WTC11 (cell line): Measurements from ENCODE around the gene KXD1. TPM values are rescaled to one million over a fixed set of nuclear protein-coding genes. Genes with fewer than 3 reads are reported as not detected.

Source experiments
- ATAC-seq: fragments of 200-7000 bp; cut with Tn5 transposase; 2 replicates; pipeline ENCODE4 v1.10.0; 2021; ENCODE audit warnings: mild to moderate bottlenecking, moderate library complexity
- CTCF ChIA-PET: fragments of 300-600 bp; sonication (Branson Sonifier 250); formaldehyde crosslinking; loops from one replicate; lab custom pipeline; 2021; ENCODE audit warnings: antibody characterized with exemption; lab: Charles Lee
- POLR2A ChIA-PET: fragments of 350-600 bp; sonication (Branson Sonifier 250); formaldehyde crosslinking; loops from one replicate; lab custom pipeline; 2021; ENCODE audit warnings: antibody characterized with exemption; lab: Charles Lee
- DNase-seq: peaks from one replicate; pipeline ENCODE4 v3.0.0; 2021; ENCODE audit warnings: low spot score
- H3K27ac Mint-ChIP-seq: 2 replicates; pipeline ENCODE4 v1.8.0; 2021; ENCODE audit warnings: mixed read lengths
- H3K27me3 Mint-ChIP-seq: 2 replicates; pipeline ENCODE4 v1.8.0; 2021; ENCODE audit warnings: low read depth, mild to moderate bottlenecking, moderate library complexity, mixed read lengths
- H3K36me3 Mint-ChIP-seq: 2 replicates; pipeline ENCODE4 v1.8.0; 2021; ENCODE audit warnings: mixed read lengths
- H3K4me1 Mint-ChIP-seq: 2 replicates; pipeline ENCODE4 v1.8.0; 2022; ENCODE audit warnings: mixed read lengths
- H3K4me3 Mint-ChIP-seq: 2 replicates; pipeline ENCODE4 v1.8.0; 2021; ENCODE audit warnings: mild to moderate bottlenecking, moderate library complexity, mixed read lengths
- H3K9me3 Mint-ChIP-seq: 2 replicates; pipeline ENCODE4 v1.8.0; 2021; ENCODE audit warnings: mixed read lengths
- CBFB ChIP-seq: sonication (generic); formaldehyde crosslinking; IDR thresholded peaks from 2 replicates; pipeline ENCODE4 v1.8.1; 2022; ENCODE audit warnings: mild to moderate bottlenecking, low read depth, missing genetic modification reagents
- ESRRA ChIP-seq: sonication (generic); formaldehyde crosslinking; IDR thresholded peaks from 2 replicates; pipeline ENCODE4 v1.8.1; 2022; ENCODE audit warnings: mild to moderate bottlenecking, missing genetic modification reagents, borderline replicate concordance
- GABPB1 ChIP-seq: sonication (generic); formaldehyde crosslinking; IDR thresholded peaks from 2 replicates; pipeline ENCODE4 v1.8.1; 2023; ENCODE audit warnings: mild to moderate bottlenecking, missing genetic modification reagents
- JAZF1 ChIP-seq: fragments of 250-450 bp; sonication (Bioruptor Pico); IDR thresholded peaks from 2 replicates; pipeline ENCODE4 v1.9.0; 2021; ENCODE audit warnings: moderate library complexity, mild to moderate bottlenecking, inconsistent platforms
- JUN ChIP-seq: sonication (generic); formaldehyde crosslinking; IDR thresholded peaks from 2 replicates; pipeline ENCODE4 v1.8.0; 2023; ENCODE audit warnings: mild to moderate bottlenecking, missing genetic modification reagents
- MXD4 ChIP-seq: fragments of 250-450 bp; sonication (Bioruptor Pico); IDR thresholded peaks from 2 replicates; pipeline ENCODE4 v1.8.0; 2021; ENCODE audit warnings: mild to moderate bottlenecking, moderate library complexity, borderline replicate concordance
- NFE2L1 ChIP-seq: sonication (generic); formaldehyde crosslinking; IDR thresholded peaks from 2 replicates; pipeline ENCODE4 v1.8.1; 2023; ENCODE audit warnings: missing genetic modification reagents
- PRRX2 ChIP-seq: fragments of 250-450 bp; sonication (Bioruptor Pico); IDR thresholded peaks from 2 replicates; pipeline ENCODE4 v1.8.0; 2021; ENCODE audit warnings: mild to moderate bottlenecking
- RELA ChIP-seq: sonication (generic); formaldehyde crosslinking; IDR thresholded peaks from 2 replicates; pipeline ENCODE4 v1.8.1; 2022; ENCODE audit warnings: missing genetic modification reagents, mild to moderate bottlenecking, borderline replicate concordance
- TP53 ChIP-seq: sonication (generic); formaldehyde crosslinking; IDR thresholded peaks from 2 replicates; pipeline ENCODE4 v1.8.1; 2023; ENCODE audit warnings: mild to moderate bottlenecking, missing genetic modification reagents
- total RNA-seq: library from RNA; stranded (reverse); gene quantifications from 3 replicates; pipeline ENCODE4 v1.2.3, GENCODE V29; 2021
- TF ChIP-seq, protein P1 (sequence below): sonication (generic); formaldehyde crosslinking; IDR thresholded peaks from 2 replicates; pipeline ENCODE4 v1.8.0; 2023; ENCODE audit warnings: missing genetic modification reagents, mild to moderate bottlenecking, borderline replicate concordance
- TF ChIP-seq, protein P2 (sequence below): sonication (generic); formaldehyde crosslinking; IDR thresholded peaks from 2 replicates; pipeline ENCODE4 v1.8.1; 2022; ENCODE audit warnings: low read depth, mild to moderate bottlenecking, moderate library complexity, missing genetic modification reagents, borderline replicate concordance
- TF ChIP-seq, protein P3 (sequence below): sonication (generic); formaldehyde crosslinking; IDR thresholded peaks from 2 replicates; pipeline ENCODE4 v1.8.1; 2023; ENCODE audit warnings: mild to moderate bottlenecking, missing genetic modification reagents
- TF ChIP-seq, protein P4 (sequence below): sonication (generic); formaldehyde crosslinking; IDR thresholded peaks from 2 replicates; pipeline ENCODE4 v1.8.1; 2022; ENCODE audit warnings: mild to moderate bottlenecking, moderate library complexity, missing genetic modification reagents
- TF ChIP-seq, protein P5 (sequence below): sonication (generic); formaldehyde crosslinking; IDR thresholded peaks from 2 replicates; pipeline ENCODE4 v1.8.0; 2023; ENCODE audit warnings: mild to moderate bottlenecking, missing genetic modification reagents
- TF ChIP-seq, protein P6 (sequence below): sonication (generic); formaldehyde crosslinking; IDR thresholded peaks from 2 replicates; pipeline ENCODE4 v1.8.0; 2023; ENCODE audit warnings: missing genetic modification reagents
- TF ChIP-seq, protein P7 (sequence below): fragments of 250-450 bp; sonication (Bioruptor Pico); IDR thresholded peaks from 2 replicates; pipeline ENCODE4 v1.8.0; 2021; ENCODE audit warnings: mild to moderate bottlenecking
- TF ChIP-seq, protein P8 (sequence below): sonication (generic); formaldehyde crosslinking; conservative IDR thresholded peaks from 2 replicates; pipeline ENCODE4 v1.8.1; 2022; ENCODE audit warnings: mild to moderate bottlenecking, missing genetic modification reagents
- TF ChIP-seq, protein P9 (sequence below): sonication (generic); formaldehyde crosslinking; IDR thresholded peaks from 2 replicates; pipeline ENCODE4 v1.8.1; 2023; ENCODE audit warnings: mild to moderate bottlenecking, missing genetic modification reagents, moderate library complexity

KXD1 gene
- total RNA-seq, 1 experiment from 2014 or later = 136 TPM

DNA sequence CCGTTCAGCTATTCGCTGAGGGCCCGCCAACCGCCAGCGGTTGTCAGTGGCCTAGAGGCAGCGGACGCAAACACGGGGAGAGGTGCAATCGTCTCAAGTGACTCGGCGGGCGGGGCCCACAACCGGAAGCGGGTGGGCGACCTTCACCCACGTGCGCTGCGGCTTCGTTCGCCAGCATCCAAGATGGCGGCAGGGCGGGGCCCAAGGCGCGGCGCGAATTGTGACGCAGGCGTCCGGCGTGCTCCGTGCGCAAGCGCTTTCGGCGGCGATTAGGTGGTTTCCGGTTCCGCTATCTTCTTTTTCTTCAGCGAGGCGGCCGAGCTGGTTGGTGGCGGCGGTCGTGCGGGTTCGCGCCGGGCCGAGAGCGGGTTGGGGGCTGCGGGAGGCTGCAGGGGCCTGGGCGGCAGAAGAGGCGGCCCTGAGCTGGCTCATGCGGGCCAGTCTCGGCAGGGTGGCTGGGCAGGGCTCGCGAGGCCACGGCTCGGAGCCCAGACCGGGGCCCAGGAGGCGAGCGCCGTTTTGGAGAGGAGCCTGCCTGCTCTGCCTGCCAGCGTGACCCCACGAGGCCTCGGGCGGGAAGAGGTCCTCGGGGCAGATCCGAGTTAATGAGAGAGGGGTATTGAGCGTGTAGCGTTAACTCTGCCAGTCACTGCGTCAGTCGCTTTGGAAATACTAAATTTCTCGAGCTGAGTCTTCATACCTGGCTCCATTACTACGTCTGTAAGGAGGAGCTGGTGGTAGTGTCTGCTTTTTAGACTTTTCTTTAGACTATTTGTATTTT, 14.1 kb downstream of the KXD1 start, which contains the start of gene UBA52 (continued):
- TF ChIP-seq, protein P1, sequence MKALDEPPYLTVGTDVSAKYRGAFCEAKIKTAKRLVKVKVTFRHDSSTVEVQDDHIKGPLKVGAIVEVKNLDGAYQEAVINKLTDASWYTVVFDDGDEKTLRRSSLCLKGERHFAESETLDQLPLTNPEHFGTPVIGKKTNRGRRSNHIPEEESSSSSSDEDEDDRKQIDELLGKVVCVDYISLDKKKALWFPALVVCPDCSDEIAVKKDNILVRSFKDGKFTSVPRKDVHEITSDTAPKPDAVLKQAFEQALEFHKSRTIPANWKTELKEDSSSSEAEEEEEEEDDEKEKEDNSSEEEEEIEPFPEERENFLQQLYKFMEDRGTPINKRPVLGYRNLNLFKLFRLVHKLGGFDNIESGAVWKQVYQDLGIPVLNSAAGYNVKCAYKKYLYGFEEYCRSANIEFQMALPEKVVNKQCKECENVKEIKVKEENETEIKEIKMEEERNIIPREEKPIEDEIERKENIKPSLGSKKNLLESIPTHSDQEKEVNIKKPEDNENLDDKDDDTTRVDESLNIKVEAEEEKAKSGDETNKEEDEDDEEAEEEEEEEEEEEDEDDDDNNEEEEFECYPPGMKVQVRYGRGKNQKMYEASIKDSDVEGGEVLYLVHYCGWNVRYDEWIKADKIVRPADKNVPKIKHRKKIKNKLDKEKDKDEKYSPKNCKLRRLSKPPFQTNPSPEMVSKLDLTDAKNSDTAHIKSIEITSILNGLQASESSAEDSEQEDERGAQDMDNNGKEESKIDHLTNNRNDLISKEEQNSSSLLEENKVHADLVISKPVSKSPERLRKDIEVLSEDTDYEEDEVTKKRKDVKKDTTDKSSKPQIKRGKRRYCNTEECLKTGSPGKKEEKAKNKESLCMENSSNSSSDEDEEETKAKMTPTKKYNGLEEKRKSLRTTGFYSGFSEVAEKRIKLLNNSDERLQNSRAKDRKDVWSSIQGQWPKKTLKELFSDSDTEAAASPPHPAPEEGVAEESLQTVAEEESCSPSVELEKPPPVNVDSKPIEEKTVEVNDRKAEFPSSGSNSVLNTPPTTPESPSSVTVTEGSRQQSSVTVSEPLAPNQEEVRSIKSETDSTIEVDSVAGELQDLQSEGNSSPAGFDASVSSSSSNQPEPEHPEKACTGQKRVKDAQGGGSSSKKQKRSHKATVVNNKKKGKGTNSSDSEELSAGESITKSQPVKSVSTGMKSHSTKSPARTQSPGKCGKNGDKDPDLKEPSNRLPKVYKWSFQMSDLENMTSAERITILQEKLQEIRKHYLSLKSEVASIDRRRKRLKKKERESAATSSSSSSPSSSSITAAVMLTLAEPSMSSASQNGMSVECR = peak; percentile 83; the same call in 1 of the 2 replicates
- TF ChIP-seq JUN (CRISPR knock-in tag) (0 out of 2 replicates have a peak, but pooled peaks have one; percentile 57), CBFB (CRISPR knock-in tag) (no peak; the same call in 1 of the 2 replicates), NFE2L1 (CRISPR knock-in tag) (no peak)

DNA sequence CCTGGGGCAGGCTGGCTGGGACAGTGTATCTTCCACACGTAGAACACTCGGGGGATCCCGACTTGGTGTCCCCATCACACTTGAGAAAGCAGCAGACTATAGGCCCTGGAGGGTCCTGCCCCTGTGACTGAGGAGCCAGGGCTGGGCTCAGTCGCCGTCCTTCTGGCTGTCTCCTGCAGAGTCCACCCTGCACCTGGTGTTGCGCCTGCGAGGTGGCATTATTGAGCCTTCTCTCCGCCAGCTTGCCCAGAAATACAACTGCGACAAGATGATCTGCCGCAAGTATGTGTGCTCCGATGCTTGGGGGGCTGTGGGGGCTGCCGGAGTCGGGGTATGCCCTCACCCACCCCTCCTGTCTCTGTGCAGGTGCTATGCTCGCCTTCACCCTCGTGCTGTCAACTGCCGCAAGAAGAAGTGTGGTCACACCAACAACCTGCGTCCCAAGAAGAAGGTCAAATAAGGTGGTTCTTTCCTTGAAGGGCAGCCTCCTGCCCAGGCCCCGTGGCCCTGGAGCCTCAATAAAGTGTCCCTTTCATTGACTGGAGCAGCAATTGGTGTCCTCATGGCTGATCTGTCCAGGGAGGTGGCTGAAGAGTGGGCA, 17.1 kb downstream of the KXD1 start:
- Mint-ChIP-seq H3K4me1 (peaks cover 16% of the 10 kb centered on the region), H3K9me3 (no peaks in the 10 kb centered on the region), H3K27ac (no peak overlapping the region), H3K27me3 (no peaks in the 10 kb centered on the region), H3K36me3 (peaks cover 48% of the 10 kb centered on the region), H3K4me3 (peak overlapping the region; percentile 33; the same call in 1 of the 2 replicates)
- ATAC-seq = no peak
- ChIA-PET CTCF (no interaction called here), POLR2A (no interaction called here)
- TF ChIP-seq, protein P2, sequence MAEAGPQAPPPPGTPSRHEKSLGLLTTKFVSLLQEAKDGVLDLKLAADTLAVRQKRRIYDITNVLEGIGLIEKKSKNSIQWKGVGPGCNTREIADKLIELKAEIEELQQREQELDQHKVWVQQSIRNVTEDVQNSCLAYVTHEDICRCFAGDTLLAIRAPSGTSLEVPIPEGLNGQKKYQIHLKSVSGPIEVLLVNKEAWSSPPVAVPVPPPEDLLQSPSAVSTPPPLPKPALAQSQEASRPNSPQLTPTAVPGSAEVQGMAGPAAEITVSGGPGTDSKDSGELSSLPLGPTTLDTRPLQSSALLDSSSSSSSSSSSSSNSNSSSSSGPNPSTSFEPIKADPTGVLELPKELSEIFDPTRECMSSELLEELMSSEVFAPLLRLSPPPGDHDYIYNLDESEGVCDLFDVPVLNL (CRISPR knock-in tag) = no peak
- TF ChIP-seq PRRX2 (CRISPR knock-in tag) = no peak
- TF ChIP-seq, protein P3, sequence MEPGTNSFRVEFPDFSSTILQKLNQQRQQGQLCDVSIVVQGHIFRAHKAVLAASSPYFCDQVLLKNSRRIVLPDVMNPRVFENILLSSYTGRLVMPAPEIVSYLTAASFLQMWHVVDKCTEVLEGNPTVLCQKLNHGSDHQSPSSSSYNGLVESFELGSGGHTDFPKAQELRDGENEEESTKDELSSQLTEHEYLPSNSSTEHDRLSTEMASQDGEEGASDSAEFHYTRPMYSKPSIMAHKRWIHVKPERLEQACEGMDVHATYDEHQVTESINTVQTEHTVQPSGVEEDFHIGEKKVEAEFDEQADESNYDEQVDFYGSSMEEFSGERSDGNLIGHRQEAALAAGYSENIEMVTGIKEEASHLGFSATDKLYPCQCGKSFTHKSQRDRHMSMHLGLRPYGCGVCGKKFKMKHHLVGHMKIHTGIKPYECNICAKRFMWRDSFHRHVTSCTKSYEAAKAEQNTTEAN = no peak
- TF ChIP-seq, protein P4, sequence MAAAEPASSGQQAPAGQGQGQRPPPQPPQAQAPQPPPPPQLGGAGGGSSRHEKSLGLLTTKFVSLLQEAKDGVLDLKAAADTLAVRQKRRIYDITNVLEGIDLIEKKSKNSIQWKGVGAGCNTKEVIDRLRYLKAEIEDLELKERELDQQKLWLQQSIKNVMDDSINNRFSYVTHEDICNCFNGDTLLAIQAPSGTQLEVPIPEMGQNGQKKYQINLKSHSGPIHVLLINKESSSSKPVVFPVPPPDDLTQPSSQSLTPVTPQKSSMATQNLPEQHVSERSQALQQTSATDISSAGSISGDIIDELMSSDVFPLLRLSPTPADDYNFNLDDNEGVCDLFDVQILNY (CRISPR knock-in tag) = no peak
- TF ChIP-seq JAZF1 (CRISPR knock-in tag) = no peak
- TF ChIP-seq, protein P5, sequence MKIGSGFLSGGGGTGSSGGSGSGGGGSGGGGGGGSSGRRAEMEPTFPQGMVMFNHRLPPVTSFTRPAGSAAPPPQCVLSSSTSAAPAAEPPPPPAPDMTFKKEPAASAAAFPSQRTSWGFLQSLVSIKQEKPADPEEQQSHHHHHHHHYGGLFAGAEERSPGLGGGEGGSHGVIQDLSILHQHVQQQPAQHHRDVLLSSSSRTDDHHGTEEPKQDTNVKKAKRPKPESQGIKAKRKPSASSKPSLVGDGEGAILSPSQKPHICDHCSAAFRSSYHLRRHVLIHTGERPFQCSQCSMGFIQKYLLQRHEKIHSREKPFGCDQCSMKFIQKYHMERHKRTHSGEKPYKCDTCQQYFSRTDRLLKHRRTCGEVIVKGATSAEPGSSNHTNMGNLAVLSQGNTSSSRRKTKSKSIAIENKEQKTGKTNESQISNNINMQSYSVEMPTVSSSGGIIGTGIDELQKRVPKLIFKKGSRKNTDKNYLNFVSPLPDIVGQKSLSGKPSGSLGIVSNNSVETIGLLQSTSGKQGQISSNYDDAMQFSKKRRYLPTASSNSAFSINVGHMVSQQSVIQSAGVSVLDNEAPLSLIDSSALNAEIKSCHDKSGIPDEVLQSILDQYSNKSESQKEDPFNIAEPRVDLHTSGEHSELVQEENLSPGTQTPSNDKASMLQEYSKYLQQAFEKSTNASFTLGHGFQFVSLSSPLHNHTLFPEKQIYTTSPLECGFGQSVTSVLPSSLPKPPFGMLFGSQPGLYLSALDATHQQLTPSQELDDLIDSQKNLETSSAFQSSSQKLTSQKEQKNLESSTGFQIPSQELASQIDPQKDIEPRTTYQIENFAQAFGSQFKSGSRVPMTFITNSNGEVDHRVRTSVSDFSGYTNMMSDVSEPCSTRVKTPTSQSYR (CRISPR knock-in tag) = no peak
- no peak for TF ChIP-seq ESRRA (CRISPR knock-in tag)
- no peak for TF ChIP-seq MXD4 (CRISPR knock-in tag)
- no peak for TF ChIP-seq TP53 (CRISPR knock-in tag)
- TF ChIP-seq GABPB1 = no peak
- TF ChIP-seq, protein P6, sequence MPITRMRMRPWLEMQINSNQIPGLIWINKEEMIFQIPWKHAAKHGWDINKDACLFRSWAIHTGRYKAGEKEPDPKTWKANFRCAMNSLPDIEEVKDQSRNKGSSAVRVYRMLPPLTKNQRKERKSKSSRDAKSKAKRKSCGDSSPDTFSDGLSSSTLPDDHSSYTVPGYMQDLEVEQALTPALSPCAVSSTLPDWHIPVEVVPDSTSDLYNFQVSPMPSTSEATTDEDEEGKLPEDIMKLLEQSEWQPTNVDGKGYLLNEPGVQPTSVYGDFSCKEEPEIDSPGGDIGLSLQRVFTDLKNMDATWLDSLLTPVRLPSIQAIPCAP (CRISPR knock-in tag) = no peak
- no peak for TF ChIP-seq CBFB (CRISPR knock-in tag)
- TF ChIP-seq, protein P7, sequence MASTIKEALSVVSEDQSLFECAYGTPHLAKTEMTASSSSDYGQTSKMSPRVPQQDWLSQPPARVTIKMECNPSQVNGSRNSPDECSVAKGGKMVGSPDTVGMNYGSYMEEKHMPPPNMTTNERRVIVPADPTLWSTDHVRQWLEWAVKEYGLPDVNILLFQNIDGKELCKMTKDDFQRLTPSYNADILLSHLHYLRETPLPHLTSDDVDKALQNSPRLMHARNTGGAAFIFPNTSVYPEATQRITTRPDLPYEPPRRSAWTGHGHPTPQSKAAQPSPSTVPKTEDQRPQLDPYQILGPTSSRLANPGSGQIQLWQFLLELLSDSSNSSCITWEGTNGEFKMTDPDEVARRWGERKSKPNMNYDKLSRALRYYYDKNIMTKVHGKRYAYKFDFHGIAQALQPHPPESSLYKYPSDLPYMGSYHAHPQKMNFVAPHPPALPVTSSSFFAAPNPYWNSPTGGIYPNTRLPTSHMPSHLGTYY = no peak
- TF ChIP-seq, protein P8, sequence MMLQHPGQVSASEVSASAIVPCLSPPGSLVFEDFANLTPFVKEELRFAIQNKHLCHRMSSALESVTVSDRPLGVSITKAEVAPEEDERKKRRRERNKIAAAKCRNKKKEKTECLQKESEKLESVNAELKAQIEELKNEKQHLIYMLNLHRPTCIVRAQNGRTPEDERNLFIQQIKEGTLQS (CRISPR knock-in tag) = no peak
- TF ChIP-seq RELA (CRISPR knock-in tag) = no peak
- no peak for TF ChIP-seq JUN (CRISPR knock-in tag)
- TF ChIP-seq, protein P9, sequence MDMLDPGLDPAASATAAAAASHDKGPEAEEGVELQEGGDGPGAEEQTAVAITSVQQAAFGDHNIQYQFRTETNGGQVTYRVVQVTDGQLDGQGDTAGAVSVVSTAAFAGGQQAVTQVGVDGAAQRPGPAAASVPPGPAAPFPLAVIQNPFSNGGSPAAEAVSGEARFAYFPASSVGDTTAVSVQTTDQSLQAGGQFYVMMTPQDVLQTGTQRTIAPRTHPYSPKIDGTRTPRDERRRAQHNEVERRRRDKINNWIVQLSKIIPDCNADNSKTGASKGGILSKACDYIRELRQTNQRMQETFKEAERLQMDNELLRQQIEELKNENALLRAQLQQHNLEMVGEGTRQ = no peak
- DNase-seq = no peak
